Bronchial smooth muscle cell (primary cell): ENCODE measurements around the gene LRP4. TPM values are rescaled to one million over a fixed set of nuclear protein-coding genes. Genes with fewer than 3 reads are reported as not detected.

Source experiments
- total RNA-seq: library from RNA; depleted of rRNA; stranded (reverse); fragments of >200 nt; gene quantifications from 2 replicates; pipeline ENCODE4 v1.2.1, GENCODE V29; 2014

Gene LRP4, protein sequence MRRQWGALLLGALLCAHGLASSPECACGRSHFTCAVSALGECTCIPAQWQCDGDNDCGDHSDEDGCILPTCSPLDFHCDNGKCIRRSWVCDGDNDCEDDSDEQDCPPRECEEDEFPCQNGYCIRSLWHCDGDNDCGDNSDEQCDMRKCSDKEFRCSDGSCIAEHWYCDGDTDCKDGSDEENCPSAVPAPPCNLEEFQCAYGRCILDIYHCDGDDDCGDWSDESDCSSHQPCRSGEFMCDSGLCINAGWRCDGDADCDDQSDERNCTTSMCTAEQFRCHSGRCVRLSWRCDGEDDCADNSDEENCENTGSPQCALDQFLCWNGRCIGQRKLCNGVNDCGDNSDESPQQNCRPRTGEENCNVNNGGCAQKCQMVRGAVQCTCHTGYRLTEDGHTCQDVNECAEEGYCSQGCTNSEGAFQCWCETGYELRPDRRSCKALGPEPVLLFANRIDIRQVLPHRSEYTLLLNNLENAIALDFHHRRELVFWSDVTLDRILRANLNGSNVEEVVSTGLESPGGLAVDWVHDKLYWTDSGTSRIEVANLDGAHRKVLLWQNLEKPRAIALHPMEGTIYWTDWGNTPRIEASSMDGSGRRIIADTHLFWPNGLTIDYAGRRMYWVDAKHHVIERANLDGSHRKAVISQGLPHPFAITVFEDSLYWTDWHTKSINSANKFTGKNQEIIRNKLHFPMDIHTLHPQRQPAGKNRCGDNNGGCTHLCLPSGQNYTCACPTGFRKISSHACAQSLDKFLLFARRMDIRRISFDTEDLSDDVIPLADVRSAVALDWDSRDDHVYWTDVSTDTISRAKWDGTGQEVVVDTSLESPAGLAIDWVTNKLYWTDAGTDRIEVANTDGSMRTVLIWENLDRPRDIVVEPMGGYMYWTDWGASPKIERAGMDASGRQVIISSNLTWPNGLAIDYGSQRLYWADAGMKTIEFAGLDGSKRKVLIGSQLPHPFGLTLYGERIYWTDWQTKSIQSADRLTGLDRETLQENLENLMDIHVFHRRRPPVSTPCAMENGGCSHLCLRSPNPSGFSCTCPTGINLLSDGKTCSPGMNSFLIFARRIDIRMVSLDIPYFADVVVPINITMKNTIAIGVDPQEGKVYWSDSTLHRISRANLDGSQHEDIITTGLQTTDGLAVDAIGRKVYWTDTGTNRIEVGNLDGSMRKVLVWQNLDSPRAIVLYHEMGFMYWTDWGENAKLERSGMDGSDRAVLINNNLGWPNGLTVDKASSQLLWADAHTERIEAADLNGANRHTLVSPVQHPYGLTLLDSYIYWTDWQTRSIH (N-terminal part only)
- total RNA-seq = 3.0 and 3.2 TPM in 2 replicates

DNA sequence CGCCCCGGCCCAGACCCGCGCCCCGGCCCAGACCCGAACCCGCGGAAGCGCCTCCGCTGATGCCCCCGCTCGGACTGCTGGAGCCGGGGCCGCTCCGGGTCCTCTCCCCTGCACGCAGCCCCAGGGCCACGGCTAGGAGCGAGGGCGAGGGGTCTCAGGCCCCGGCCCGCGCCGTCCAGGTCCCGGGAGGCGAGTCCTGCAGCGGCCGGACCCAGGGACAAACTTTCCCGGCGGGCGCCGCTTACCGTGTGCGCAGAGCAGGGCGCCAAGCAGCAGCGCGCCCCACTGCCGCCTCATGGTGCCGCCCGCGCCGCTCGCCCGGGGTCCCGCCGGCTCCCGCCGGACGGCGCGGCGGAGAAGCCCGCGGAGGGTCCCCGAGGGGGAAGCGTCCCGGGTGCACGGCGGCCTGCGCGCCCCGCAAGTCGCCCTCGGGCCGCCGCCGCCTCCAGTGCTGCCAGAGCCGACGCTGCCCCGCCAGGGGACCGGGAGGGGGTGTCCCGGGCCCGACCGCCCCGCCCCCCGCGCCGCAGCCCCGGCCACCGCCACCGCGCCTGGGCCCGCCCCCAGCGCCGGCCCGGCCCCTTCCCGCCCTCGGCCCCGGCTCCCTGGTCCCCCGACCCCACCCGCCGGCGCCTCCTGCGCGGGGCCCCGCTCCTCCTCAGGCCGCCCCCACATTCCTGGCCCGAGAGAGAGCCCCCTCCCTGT, at the start of gene LRP4:
Gene LRP4, minus strand, starts transcription at position 468 of the 705 bp plus-strand sequence. Its CDS starts 171 bp downstream, at position 297.

DNA sequence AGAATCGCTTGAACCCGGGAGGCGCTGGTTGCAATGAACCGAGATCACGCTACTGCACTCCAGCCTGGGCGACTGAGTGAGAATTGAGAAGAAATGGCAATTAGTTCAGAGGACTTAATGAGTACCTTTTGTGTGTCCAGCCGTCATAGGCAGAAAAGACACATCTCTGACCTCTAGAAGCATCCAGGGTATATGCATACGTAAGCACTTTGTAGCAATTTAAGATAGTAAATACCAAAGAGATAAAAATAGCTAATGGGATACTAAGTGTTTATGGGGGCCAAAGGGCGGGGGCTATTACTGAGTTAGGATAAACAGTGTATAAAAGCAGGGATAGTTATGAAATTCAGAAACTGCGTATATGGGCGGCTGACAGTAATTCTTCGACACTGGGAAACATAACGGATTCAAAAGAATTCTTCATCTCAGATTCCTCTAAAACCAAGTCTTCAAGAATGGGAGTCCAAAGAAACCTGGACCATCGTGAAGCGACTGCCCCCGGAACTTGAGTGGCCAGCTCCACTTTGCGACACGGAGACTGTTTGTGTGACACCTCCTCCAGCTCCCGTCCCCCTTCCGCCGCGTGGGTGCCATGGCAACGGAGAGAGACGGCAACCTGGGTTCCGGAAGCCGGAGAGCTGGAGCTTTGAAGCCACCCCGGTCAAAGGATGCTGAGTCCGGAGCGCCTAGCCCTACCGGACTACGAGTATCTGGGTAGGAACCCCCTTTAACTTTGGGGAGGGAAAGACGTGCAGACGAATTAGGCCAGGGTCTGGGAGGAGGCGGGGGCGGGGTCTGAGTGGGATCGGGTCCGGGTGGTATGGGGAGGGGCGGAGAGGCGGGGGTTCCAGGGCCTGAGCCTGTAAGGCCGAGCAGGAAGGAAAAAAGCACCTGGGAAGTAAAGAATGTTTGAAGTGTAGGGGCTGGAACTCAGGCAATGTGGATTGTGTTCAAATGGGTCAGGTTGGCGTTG, 18.1 kb upstream of the LRP4 start, which contains the start of gene CSTPP1:
Gene CSTPP1, plus strand, starts transcription at position 624 of the 973 bp plus-strand sequence. Its CDS starts 45 bp downstream, at position 669.

DNA sequence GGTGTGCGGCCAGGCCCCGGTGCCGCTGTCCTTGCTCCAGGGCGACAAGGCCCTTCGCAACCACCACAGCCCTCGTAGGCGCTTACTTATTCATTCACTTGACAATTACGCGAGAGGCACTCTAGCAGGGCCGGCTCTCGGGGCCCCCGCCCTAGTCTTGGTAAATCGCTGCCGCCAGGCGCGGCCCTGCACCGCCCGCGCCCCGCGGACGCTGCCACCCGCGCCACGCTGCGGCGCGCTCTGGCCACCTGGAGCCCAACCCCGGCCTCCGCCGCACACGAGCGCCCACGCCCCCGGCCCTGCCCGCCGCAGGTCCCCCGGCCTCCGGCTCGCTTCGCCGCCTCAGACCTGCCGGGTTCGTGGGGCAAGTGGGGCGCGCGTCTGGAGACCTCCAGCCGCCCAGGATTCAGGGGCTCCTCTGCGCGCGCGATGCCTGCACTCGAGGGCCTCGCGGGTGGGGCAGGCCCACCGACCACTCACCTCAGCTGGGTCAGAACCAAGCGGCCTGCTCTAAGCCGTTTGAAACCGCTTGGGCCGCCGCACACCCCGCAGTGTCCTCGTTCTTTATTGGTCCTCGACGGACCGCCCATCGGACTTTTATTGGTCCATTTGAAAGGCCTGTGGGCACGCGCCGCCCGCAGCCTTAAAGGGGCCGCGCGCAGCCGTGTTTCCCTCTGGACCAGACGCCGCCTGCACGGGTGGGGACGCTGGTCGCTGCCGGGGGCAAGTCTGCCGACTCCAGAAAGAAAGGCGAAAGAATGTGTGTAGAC, 72.4 kb downstream of the LRP4 start, which contains the start of gene CKAP5:
Gene CKAP5, minus strand, starts transcription at position 541 of the 770 bp plus-strand sequence. CDS start 25,049 bp downstream, outside the sequence.

Other genes starting within 250 kb of the LRP4 start
- 36.3 and 38.3 TPM in 2 replicates for gene ARHGAP1, start 217.9 kb downstream of the LRP4 start, total RNA-seq
- 5.0 and 6.2 TPM in 2 replicates for gene ZNF408, start 217.5 kb downstream of the LRP4 start, total RNA-seq
- 0.16 TPM in 1 of 2 replicates, not detected in the other for gene F2, start 199.3 kb downstream of the LRP4 start, total RNA-seq
- 57.8 and 58.0 TPM in 2 replicates for gene CKAP5, start 72.3 kb downstream of the LRP4 start, total RNA-seq
- gene CSTPP1, start 18.2 kb upstream of the LRP4 start, total RNA-seq = 13.2 and 13.4 TPM in 2 replicates